A204.1 (cell line): ENCODE data around the gene AADAC.
"Not testable (repeated sequence)": the region's sequence is repeated elsewhere in the genome, so short reads cannot be mapped to it uniquely, and the experiment has no call there.

ENCODE experiments used
- FAIRE-seq: peaks from 2 replicates; lab custom pipeline; 2012; peaks lifted over from hg19 to GRCh38; lab: Jason Lieb, UNC

AADAC gene, protein sequence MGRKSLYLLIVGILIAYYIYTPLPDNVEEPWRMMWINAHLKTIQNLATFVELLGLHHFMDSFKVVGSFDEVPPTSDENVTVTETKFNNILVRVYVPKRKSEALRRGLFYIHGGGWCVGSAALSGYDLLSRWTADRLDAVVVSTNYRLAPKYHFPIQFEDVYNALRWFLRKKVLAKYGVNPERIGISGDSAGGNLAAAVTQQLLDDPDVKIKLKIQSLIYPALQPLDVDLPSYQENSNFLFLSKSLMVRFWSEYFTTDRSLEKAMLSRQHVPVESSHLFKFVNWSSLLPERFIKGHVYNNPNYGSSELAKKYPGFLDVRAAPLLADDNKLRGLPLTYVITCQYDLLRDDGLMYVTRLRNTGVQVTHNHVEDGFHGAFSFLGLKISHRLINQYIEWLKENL

GRCh38 chr3:151813799-151814198, at the start of gene AADAC:
TSS of gene AADAC (plus strand) at chr3:151814116. CDS start at chr3:151814163, 47 bp downstream.
- no peak for FAIRE-seq

- FAIRE-seq, result not testable (repeated sequence)
Observed at GRCh38 chr3:151764699-151765098, 49.2 kb upstream of the AADAC start.

DNA sequence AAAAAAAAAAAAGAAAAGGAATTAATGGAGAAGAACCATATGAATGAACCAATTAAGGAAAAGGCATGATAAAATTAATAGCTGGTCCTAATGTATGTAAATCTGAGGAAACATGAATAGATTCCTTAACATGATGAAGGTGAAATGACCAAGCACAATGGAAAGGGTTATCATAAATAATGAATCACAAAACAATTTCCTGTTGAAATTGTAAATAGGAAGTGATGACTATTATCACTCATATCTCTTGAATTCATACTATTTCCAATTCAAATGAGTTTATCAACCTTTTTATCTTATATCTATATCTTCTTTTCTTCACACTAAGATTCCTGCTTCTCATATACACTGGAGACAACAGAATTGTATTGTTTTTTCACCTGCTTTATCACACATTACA, 48.2 kb upstream of the AADAC start:
- FAIRE-seq, result no peak

- FAIRE-seq, result no peak
Observed at GRCh38 chr3:151766454-151766853, 47.5 kb upstream of the AADAC start.

GRCh38 chr3:151768393-151768930, 45.5 kb upstream of the AADAC start:
- FAIRE-seq, result no peak

GRCh38 chr3:151769175-151769574, 44.7 kb upstream of the AADAC start:
- FAIRE-seq, result no peak

GRCh38 chr3:151770956-151771355, 43.0 kb upstream of the AADAC start:
- no peak for FAIRE-seq

DNA sequence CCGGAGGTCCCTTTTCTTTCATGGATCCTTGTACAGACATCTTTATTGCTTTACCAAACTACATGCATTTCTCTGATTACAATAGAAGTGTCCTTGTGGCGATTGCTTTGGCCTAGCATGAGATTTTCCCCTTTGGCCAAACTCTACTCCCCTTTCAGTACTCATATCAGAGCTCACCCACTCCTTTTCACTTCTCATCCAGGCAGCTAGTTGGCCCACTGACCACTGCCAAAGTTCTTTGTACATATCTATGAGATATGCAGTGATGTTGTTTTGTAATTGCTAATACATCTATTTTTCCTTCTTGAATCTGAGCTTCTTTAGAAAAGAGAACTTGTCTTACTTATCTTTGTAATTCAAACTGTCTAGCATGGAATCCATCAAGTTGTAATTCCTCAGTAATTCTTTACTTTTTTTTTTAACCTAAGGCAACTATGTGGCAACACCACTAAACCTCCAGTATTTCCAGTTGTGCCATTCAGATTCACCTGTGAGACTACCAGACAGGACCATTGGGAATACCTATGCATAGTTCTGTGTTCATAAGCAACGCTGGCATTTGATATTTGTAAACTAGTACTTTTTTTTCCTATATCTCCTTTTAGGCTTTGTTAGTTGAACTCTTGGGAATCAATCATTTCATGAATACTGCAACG, 41.0 kb upstream of the AADAC start:
- no peak for FAIRE-seq

DNA sequence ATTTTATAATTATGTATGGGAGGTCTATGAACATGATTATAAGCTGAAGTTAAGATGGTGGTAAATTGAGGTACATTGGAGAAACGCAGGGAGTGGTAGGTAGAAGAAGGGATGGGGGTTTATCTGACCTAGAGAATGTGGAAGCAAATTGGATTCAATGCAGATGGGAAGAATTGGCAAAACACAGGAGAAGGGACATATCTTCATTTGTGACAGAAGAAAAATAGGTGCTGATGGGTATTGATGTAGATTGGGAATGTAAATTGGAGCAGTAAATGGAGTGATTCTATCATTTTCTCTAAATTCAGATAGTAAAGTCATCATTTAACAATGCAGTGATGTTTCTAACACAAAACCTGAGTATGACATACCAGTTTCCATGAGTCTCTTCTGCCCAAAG, 39.7 kb upstream of the AADAC start:
- FAIRE-seq, result no peak

DNA sequence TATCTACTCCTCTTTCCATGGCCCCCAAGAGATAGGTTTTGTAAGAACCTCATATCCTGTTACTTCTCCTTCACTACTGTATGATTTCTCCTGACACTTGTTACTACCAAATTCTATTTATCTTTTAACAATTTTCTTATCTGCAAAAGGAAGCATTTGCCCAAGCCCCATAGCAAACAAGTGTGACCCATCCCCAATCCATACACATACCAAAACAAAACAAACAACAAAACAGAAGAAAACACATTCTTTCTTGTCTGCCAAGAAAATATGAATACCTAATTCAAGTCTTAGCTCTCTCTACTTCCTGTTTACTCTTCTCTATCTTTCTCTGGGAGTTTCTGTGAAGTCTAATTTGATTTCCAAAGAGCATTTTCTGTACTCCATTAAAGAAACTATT, 39.0 kb upstream of the AADAC start:
- FAIRE-seq, result no peak

DNA sequence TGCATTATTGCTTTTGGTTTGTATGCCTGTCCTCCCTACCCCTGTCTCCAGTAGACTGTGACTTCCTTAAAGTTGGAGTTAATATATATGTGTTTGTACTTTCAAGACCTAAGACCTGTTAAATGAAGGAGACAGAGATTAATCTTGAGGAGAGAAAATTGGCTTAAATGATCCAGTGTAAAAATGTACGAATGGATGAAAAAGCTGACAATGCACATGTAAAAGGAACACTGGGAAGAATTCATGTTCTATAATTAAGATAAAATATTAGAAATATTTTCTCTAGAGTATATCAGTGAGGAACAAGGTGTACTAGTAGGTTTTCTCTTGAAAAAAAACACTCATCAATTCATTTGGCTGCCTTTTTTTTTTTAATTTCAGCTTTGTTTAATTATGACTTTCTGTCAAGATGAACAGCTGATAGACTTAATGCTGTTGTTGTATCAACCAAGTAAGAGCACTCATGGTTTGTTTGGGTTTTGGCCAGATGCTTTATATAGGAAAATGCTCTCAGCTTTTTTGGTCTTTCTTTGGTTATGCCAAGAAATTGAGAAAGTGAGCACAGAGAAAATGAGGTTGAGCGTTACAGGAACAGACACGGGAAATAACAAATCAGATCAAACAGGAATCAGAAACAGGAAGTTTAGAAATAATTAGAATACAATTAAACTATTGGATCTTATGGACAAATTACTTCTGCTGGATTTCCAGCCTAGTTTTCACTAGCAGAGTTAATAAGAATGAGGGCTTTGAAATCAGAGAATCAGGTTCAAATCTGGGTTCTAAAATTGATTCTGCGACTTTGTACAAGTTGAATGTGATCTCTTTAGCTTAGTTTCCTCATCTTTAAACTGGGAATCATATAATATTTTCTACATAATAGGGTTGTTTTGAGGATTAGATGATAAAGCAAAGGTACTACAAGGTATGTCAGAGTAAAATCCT, 38.3 kb upstream of the AADAC start:
- FAIRE-seq, result no peak

- no peak for FAIRE-seq
Observed at GRCh38 chr3:151776259-151776740, 37.6 kb upstream of the AADAC start.

GRCh38 chr3:151777880-151778279, 36.0 kb upstream of the AADAC start:
- no peak for FAIRE-seq

DNA sequence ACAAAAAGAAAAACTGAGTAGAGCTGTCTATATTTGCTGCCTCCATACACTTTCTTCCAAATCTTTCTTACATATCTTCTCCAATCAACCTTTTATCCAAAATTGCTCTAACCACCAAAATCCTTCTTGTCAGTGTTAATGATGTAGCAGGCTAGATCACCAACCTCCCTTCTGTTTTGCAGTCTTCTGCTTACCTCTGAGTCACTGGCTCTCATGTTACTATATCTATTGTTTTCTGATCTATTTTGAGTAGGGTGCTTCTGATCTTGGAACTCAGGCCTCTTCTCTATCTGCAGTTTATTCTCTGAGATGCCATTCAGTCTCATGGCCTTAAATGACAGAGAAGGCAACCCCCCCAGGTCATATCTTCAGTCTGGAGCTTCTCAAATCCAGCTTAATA, 26.3 kb upstream of the AADAC start:
- no peak for FAIRE-seq

- no peak for FAIRE-seq
Observed at GRCh38 chr3:151788401-151788800, 25.5 kb upstream of the AADAC start.

GRCh38 chr3:151789853-151790463, 24.0 kb upstream of the AADAC start:
- FAIRE-seq, result no peak

GRCh38 chr3:151790763-151791162, 23.2 kb upstream of the AADAC start:
- not testable (repeated sequence) for FAIRE-seq

DNA sequence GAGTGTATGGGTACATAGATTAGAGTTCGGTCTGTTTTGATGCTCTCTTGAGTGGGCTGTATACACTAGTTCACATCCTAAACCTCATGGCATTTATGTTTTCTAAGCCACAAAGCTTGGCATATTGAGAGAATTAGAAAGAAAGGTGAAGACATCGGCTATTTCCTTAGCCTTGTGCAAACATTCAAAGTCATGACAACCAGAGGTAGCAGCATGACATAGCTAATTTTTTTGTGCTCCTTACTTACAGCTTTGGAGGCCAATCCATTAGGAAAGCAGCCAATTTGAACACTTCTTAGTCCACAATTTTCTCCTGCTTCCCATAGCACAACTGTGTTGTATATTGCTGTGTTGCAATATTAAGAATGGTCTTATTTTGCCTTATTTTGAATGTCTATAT, 21.5 kb upstream of the AADAC start:
- no peak for FAIRE-seq

DNA sequence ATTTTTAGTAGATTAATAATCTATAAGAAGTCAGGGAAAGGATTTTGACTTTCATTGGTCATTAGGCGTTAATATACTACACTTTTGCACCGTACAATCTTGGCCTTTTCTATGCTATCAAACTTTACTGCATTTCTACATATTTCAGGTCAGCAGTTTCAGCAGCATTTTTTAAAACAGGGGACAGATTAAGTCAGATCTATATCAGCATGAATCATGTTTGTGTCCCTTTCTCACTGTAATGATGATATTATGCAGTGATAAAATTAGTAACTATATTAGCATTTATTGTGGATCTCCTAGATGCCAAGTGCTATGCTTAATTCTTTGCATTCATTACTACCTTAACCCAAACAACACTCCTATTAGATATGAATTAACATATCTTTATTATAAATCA, 20.3 kb upstream of the AADAC start:
- FAIRE-seq, result no peak

- no peak for FAIRE-seq
Observed at GRCh38 chr3:151794080-151794479, 19.8 kb upstream of the AADAC start.

DNA sequence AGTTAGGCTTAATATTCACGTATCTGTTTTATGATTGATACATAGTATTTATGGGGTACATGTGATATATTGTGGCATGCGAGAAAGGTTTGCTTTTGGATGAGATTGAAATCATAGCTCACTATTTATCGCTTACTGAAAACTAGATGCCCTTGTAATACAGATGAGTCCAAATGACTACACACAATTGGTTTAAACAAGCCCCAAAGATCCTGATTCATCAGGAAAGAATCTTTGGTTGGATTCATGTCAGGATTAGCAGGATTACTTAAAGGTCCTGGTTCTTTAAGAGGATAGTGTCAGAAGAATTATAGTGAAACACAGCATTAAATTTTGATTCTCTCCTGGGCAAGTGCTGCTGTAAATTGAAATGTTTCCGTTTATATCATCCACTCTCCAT, 18.6 kb upstream of the AADAC start:
- FAIRE-seq, result no peak
